Smooth muscle cell (in vitro differentiated cells): ENCODE measurements around the gene GLDC. TPM values are rescaled to one million over a fixed set of nuclear protein-coding genes. Genes with fewer than 3 reads are reported as not detected.

Experiments
- DNase-seq: peaks from one replicate; lab custom pipeline; 2025; ENCODE audit not compliant: unreplicated experiment; lab: John Stamatoyannopoulos, UW
- H2AFZ ChIP-seq: fragments of 200-600 bp; sonication (generic); 2 replicates; pipeline ENCODE4 v1.6.0; 2016; ENCODE audit warnings: antibody characterized with exemption, low read depth, mild to moderate bottlenecking
- H3F3A ChIP-seq: fragments of 200-600 bp; sonication (generic); 2 replicates; pipeline ENCODE4 v1.6.0; 2017; ENCODE audit warnings: antibody characterized with exemption, low read depth
- H3K27ac ChIP-seq: fragments of 200-600 bp; sonication (generic); 2 replicates; pipeline ENCODE4 v1.5.1; 2016; ENCODE audit warnings: low read depth, mild to moderate bottlenecking
- H3K27me3 ChIP-seq: fragments of 200-600 bp; sonication (generic); 2 replicates; pipeline ENCODE4 v1.6.1; 2016; ENCODE audit warnings: low read depth, mild to moderate bottlenecking
- H3K36me3 ChIP-seq: fragments of 200-600 bp; sonication (generic); 2 replicates; pipeline ENCODE4 v1.5.1; 2016; ENCODE audit warnings: low read depth
- H3K4me1 ChIP-seq: fragments of 200-600 bp; sonication (generic); 2 replicates; pipeline ENCODE4 v1.5.1; 2016; ENCODE audit warnings: low read depth
- H3K4me2 ChIP-seq: fragments of 200-600 bp; sonication (generic); 2 replicates; pipeline ENCODE4 v1.6.0; 2016; ENCODE audit warnings: mild to moderate bottlenecking
- H3K4me3 ChIP-seq: fragments of 200-600 bp; sonication (generic); 2 replicates; pipeline ENCODE4 v1.5.1; 2016; ENCODE audit warnings: mild to moderate bottlenecking
- H3K79me2 ChIP-seq: fragments of 200-600 bp; sonication (generic); 2 replicates; pipeline ENCODE4 v1.6.0; 2016; ENCODE audit warnings: low read depth, mild to moderate bottlenecking
- H3K9ac ChIP-seq: fragments of 200-600 bp; sonication (generic); 2 replicates; pipeline ENCODE4 v1.6.0; 2016; ENCODE audit warnings: low read depth
- H3K9me3 ChIP-seq: fragments of 200-600 bp; sonication (generic); replicated peaks from 2 replicates; pipeline ENCODE4 v1.5.1; 2016; ENCODE audit warnings: low read depth
- H4K20me1 ChIP-seq: fragments of 200-600 bp; sonication (generic); 2 replicates; pipeline ENCODE4 v1.6.0; 2016; ENCODE audit warnings: low read depth
- WGBS: methylation state at CpG from one replicate; pipeline ENCODE4 v1.1.7; 2016; ENCODE audit warnings: low lambda C conversion rate; 5-methylcytosine and 5-hydroxymethylcytosine counted together
- polyA plus RNA-seq: library from polyadenylated mRNA; unstranded; fragments of >200 nt; fragmentation: Nextera tagmentation; extraction: Ambion mirVana; gene quantifications from 2 replicates; pipeline ENCODE4 v1.2.1, GENCODE V29; 2016
- small RNA-seq: library from RNA; depleted of rRNA; stranded (forward); fragments of <200 nt; gene quantifications from one replicate; pipeline ENCODE3, GENCODE V24; 2014
- total RNA-seq: library from RNA; depleted of rRNA; stranded (reverse); fragments of >200 nt; gene quantifications from 2 replicates; pipeline ENCODE4 v1.2.3, GENCODE V29; 2014
- TF ChIP-seq, protein P1 (sequence below): fragments of 200-600 bp; sonication (generic); IDR thresholded peaks from 2 replicates; pipeline ENCODE4 v1.5.1; 2017; ENCODE audit warnings: borderline replicate concordance, mild to moderate bottlenecking, antibody characterized with exemption; ENCODE audit not compliant: insufficient read depth, poor library complexity, severe bottlenecking

GLDC gene
- total and polyA plus RNA-seq, 2 experiments from 2014 or later = 0.13 to 0.45 TPM

DNA sequence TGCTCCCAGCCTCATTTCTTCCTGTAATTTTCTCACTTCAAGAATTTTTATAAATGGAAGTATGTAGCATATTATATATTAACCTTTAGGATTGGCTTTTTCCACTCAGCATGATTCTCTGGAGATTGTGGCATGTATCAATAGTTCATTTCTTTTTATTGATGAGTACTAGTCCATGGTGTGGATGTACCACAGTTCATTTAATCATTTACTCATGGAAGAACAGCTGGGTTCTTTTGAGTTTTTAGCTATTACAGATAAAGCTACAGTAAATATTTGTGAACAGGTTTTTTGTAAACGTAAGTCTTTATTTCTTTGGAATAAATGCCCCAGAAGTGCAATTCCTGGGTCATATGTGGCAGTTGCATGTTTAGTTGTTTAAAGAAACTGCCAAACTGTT is 156.4 kb downstream of the GLDC start:
- H3K36me3 ChIP-seq = no peaks in the 10 kb centered on the region
- H3K4me2 ChIP-seq = no peak overlapping the region
- H2AFZ ChIP-seq = no peak overlapping the region
- H3K4me3 ChIP-seq = no peak overlapping the region
- 100% methylated on average over 1 of the region's 1 CpG for WGBS
- H3K79me2 ChIP-seq = peaks cover 31% of the 10 kb centered on the region
- H3K9ac ChIP-seq = no peak overlapping the region
- DNase-seq = no peak
- H3K27me3 ChIP-seq = no peaks in the 10 kb centered on the region
- TF ChIP-seq, protein P1, sequence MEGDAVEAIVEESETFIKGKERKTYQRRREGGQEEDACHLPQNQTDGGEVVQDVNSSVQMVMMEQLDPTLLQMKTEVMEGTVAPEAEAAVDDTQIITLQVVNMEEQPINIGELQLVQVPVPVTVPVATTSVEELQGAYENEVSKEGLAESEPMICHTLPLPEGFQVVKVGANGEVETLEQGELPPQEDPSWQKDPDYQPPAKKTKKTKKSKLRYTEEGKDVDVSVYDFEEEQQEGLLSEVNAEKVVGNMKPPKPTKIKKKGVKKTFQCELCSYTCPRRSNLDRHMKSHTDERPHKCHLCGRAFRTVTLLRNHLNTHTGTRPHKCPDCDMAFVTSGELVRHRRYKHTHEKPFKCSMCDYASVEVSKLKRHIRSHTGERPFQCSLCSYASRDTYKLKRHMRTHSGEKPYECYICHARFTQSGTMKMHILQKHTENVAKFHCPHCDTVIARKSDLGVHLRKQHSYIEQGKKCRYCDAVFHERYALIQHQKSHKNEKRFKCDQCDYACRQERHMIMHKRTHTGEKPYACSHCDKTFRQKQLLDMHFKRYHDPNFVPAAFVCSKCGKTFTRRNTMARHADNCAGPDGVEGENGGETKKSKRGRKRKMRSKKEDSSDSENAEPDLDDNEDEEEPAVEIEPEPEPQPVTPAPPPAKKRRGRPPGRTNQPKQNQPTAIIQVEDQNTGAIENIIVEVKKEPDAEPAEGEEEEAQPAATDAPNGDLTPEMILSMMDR = no peak
- no peak overlapping the region for H3K27ac ChIP-seq
- peaks cover 24% of the 10 kb centered on the region for H4K20me1 ChIP-seq
- H3K4me1 ChIP-seq = no peaks in the 10 kb centered on the region
- no peaks in the 10 kb centered on the region for H3K9me3 ChIP-seq
- no peaks in the 10 kb centered on the region for H3F3A ChIP-seq

- H3K79me2 ChIP-seq = peaks cover 31% of the 10 kb centered on the region
- no peaks in the 10 kb centered on the region for H3K9me3 ChIP-seq
- H3K27me3 ChIP-seq = no peaks in the 10 kb centered on the region
- no peak for DNase-seq
- peaks cover 24% of the 10 kb centered on the region for H4K20me1 ChIP-seq
- H3K36me3 ChIP-seq = no peaks in the 10 kb centered on the region
- H3K27ac ChIP-seq = no peak overlapping the region
- H3F3A ChIP-seq = no peaks in the 10 kb centered on the region
- no peak overlapping the region for H3K4me2 ChIP-seq
- no peaks in the 10 kb centered on the region for H3K4me1 ChIP-seq
- H3K9ac ChIP-seq = no peak overlapping the region
- 96% methylated on average over 7 of the region's 7 CpGs for WGBS
- TF ChIP-seq, protein P1 = no peak
- H3K4me3 ChIP-seq = no peak overlapping the region
- H2AFZ ChIP-seq = no peak overlapping the region
Observed at GRCh38 chr9:6488395-6488794, 157.1 kb downstream of the GLDC start.

- 74% methylated on average over 2 of the region's 2 CpGs for WGBS
- Histone ChIP-seq H3K27me3 (no peaks in the 10 kb centered on the region), H3K4me2 (no peak overlapping the region), H3K4me3 (no peak overlapping the region), H3K79me2 (peaks cover 4% of the 10 kb centered on the region), H3K27ac (no peak overlapping the region), H4K20me1 (peaks cover 13% of the 10 kb centered on the region), H3K36me3 (peaks cover 6% of the 10 kb centered on the region), H3K9me3 (no peaks in the 10 kb centered on the region), H3K4me1 (no peaks in the 10 kb centered on the region), H3K9ac (no peak overlapping the region), H3F3A (no peaks in the 10 kb centered on the region), H2AFZ (no peak overlapping the region)
- no peak for DNase-seq
- TF ChIP-seq, protein P1 = no peak
Observed at GRCh38 chr9:6484210-6484609, 161.3 kb downstream of the GLDC start.

Small RNAs within 50 kb of the gene (small RNA-seq; reads per million reads assigned to genes)
- gene RN7SL123P (not detected), gene RN7SL25P (not detected)

Other genes starting within 250 kb of the GLDC start
- gene UHRF2, start 232.5 kb downstream of the GLDC start, total RNA-seq = 54.5 and 54.7 TPM in 2 replicates
- gene UHRF2, start 232.5 kb downstream of the GLDC start, polyA plus RNA-seq = 15.6 and 20.0 TPM in 2 replicates
- 20.2 and 39.7 TPM in 2 replicates for gene KDM4C, start 112.2 kb upstream of the GLDC start, total RNA-seq
- 7.3 and 7.5 TPM in 2 replicates for gene KDM4C, start 112.2 kb upstream of the GLDC start, polyA plus RNA-seq